ENCODE measurements around the gene POLR1B.

DNA sequence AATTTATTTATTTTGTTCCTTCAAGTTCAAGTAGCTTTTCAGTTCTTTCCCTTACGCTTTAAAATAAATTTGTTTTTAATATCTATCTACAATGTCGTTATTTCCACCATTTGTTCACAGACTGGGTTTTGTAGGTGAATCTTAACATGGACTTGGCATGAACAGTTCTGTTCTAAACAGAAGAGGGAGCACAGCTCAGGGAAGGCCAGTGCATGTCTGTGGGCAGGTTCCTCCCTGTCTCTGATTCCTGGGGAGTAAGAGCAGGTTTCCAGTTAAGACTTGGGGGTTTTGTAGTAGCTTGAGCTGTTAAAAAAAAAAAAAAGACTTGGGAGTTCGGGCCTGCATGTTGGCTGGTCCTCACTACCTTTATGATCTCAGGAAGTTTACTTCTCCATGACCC, 49.2 kb upstream of the POLR1B start:
- TF ChIP-seq, protein P1, sequence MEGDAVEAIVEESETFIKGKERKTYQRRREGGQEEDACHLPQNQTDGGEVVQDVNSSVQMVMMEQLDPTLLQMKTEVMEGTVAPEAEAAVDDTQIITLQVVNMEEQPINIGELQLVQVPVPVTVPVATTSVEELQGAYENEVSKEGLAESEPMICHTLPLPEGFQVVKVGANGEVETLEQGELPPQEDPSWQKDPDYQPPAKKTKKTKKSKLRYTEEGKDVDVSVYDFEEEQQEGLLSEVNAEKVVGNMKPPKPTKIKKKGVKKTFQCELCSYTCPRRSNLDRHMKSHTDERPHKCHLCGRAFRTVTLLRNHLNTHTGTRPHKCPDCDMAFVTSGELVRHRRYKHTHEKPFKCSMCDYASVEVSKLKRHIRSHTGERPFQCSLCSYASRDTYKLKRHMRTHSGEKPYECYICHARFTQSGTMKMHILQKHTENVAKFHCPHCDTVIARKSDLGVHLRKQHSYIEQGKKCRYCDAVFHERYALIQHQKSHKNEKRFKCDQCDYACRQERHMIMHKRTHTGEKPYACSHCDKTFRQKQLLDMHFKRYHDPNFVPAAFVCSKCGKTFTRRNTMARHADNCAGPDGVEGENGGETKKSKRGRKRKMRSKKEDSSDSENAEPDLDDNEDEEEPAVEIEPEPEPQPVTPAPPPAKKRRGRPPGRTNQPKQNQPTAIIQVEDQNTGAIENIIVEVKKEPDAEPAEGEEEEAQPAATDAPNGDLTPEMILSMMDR (IDR thresholded peaks at IDR 0.05 in 4 of 5, conservative IDR thresholded peaks at IDR 0.05 in 1 of 5) = no peak
- no peak for TF ChIP-seq POLR2A (IDR thresholded peaks at IDR 0.05)

All from gastrocnemius medialis (tissue), 4 donors.